ENCODE results near the gene WRNIP1. TPM values are rescaled to one million over a fixed set of nuclear protein-coding genes. Genes with fewer than 3 reads are reported as not detected.

WRNIP1 gene
- total RNA-seq, 5 donors from 2014 or later (not counting 1 experiment from before 2014, with no cell fraction given), result 30.1 to 46.1 (median 41.1) TPM

DNA sequence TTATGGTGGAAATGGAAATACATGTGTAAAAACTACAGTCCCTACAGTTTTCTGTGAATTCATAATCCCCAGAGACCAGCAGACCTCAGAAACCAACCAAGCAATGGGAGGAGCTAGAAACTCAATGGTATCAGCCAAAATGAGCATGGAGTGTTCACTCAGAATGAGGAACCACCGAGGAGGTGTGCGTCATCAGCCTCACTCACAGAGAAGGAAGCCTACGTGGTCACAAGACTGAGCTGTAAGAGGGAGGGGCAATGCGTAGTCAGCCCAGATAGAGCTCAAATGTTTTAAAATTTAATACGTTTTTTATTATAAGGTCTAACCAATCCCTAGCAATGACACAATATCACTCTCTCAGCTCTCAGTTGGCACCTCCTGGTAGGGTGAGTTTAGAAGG is 31.9 kb upstream of the WRNIP1 start:
- Histone ChIP-seq H3K9me3 (no peaks in the 10 kb centered on the region), H3K27ac (ENCODE audit: low read length) (no peak overlapping the region), H3K27me3 (replicated peaks in 1 of 2; ENCODE audit: control insufficient read depth in 2 of 2, extremely low read depth in 1 of 2, insufficient read depth in 2 of 2, low read length in 1 of 2) (peaks cover 0 to 29% of the 10 kb centered on the region in 2 experiments), H3K4me1 (ENCODE audit: control insufficient read depth in 1 of 2, extremely low read depth in 1 of 2, insufficient read depth in 2 of 2, low read length in 2 of 2) (no peaks in the 10 kb centered on the region), H3K36me3 (ENCODE audit: control insufficient read depth in 2 of 2, extremely low read depth in 1 of 2, insufficient read depth in 1 of 2, low read length in 1 of 2) (peaks cover 0 to 3% of the 10 kb centered on the region in 2 donors), H3K4me3 (ENCODE audit: control insufficient read depth in 1 of 2, extremely low read depth in 1 of 2, low read length in 1 of 2) (no peak overlapping the region)
- Mint-ChIP-seq H3K27me3 (peaks cover 0 to 14% of the 10 kb centered on the region in 2 donors), H3K4me1 (peaks cover 2 to 3% (median 2%) of the 10 kb centered on the region in 3 donors), H3K4me3 (no peak overlapping the region), H3K36me3 (no peaks in the 10 kb centered on the region), H3K9me3 (no peaks in the 10 kb centered on the region), H3K27ac (no peak overlapping the region)
- POLR2A ChIA-PET, result no interaction called here
- 50% methylated on average over 2 of the region's 5 CpGs for WGBS (ENCODE audit: insufficient coverage)
- DNase-seq (peak in 25 of 35 experiments; percentile 2 to 69 (median 15)), ATAC-seq (replicated peaks in 1 of 4) (peak in 2 of 4 experiments; percentile 48 to 64)
- CTCF ChIA-PET, result interaction anchor here in 1 of 2 donors (0.9 kb wide), 1 partner anchor 17 kb away, joined by 4 read pairs; no protein-coding TSS in a partner anchor

DNA sequence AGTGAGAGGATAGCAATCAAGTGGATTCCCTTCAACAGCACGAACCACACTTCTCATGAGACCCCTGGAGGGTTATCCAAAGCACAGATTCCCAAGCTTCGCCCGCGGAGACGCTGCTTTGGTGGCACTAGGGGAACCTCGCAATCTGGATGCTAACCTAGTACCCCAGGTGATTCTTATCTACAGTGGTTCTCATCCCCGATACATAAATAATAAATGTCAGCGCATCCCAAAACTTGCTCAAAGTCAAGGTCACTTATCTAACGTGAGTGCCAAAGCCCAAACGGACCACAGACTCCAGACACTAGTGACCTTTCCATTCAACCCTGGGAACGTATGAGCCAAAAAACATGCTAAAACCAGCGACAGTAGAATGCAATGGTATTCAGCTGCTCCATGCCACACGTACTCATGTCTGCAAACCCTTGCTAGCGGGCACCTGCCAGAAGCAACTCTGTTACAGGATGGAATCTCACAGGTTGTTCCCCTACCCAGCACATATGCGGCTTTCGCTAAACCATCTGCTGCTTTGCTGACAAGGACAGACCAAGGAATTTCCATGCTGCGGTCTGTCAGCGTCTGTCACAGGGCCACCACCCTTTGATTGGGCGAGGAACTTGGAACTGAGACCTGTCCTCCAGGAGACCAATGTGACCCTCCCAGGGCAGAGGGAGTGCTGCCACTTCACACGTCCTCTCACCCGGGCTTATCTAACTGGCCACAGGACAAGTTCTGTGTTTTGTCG is 31.3 kb upstream of the WRNIP1 start:
- DNase-seq, result no peak
- 90% methylated on average over 15 of the region's 22 CpGs for WGBS (ENCODE audit: insufficient coverage)
- Histone ChIP-seq H3K27me3 (replicated peaks in 1 of 2; ENCODE audit: control insufficient read depth in 2 of 2, extremely low read depth in 1 of 2, insufficient read depth in 2 of 2, low read length in 1 of 2) (peaks cover 0 to 28% of the 10 kb centered on the region in 2 experiments), H3K27ac (ENCODE audit: low read length) (no peak overlapping the region), H3K4me1 (ENCODE audit: control insufficient read depth in 1 of 2, extremely low read depth in 1 of 2, insufficient read depth in 2 of 2, low read length in 2 of 2) (no peaks in the 10 kb centered on the region), H3K9me3 (no peaks in the 10 kb centered on the region), H3K36me3 (ENCODE audit: control insufficient read depth in 2 of 2, extremely low read depth in 1 of 2, insufficient read depth in 1 of 2, low read length in 1 of 2) (peaks cover 0 to 3% of the 10 kb centered on the region in 2 donors), H3K4me3 (ENCODE audit: control insufficient read depth in 1 of 2, extremely low read depth in 1 of 2, low read length in 1 of 2) (no peak overlapping the region)
- no peak for ATAC-seq (replicated peaks in 1 of 4)
- no peak overlapping the region for H3K4me3 Mint-ChIP-seq
- H3K36me3 Mint-ChIP-seq, result no peaks in the 10 kb centered on the region
- H3K9me3 Mint-ChIP-seq, result no peaks in the 10 kb centered on the region
- H3K27ac Mint-ChIP-seq, result no peak overlapping the region
- H3K27me3 Mint-ChIP-seq, result peaks cover 0 to 11% of the 10 kb centered on the region in 2 donors
- CTCF ChIA-PET, result interaction anchor here in 1 of 2 donors (0.9 kb wide), 1 partner anchor 16 kb away, joined by 4 read pairs; no protein-coding TSS in a partner anchor
- POLR2A ChIA-PET, result no interaction called here
- peaks cover 2 to 4% (median 2%) of the 10 kb centered on the region in 3 donors for H3K4me1 Mint-ChIP-seq

DNA sequence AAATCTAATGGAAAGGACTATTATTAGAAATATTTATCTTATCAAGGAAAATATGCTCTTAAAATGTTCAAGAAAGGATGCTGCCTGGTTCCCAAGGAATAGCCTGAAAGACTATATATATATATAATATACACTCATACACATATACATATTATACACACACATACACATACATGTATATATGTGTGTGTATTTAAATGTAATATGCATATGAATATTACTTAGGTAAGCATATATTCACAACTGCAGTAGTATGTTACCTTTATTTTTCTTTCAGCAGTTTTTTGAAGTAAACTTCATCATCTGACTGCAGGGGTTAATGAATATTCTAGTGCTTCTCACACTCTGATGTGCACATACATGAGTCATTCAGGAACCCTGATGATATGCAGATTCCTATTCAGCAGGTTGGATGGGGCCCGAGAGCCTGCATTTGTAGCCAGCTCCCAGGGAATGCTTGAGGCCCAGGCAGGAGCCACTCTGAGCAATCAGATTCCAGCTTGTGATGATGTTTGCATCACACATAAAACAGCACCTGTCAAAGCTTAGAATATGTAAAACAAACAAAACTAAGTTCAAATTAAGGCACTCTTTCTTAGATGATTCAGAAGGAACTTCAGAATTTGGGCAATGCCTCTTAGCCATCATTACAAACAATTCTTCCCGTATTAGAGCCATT is 30.6 kb upstream of the WRNIP1 start:
- ATAC-seq (replicated peaks in 1 of 4), result no peak
- Mint-ChIP-seq H3K27ac (no peak overlapping the region), H3K4me3 (no peak overlapping the region), H3K9me3 (no peaks in the 10 kb centered on the region), H3K27me3 (peaks cover 0 to 10% of the 10 kb centered on the region in 2 donors), H3K4me1 (peaks cover 2 to 4% (median 2%) of the 10 kb centered on the region in 3 donors), H3K36me3 (no peaks in the 10 kb centered on the region)
- Histone ChIP-seq H3K36me3 (ENCODE audit: control insufficient read depth in 2 of 2, extremely low read depth in 1 of 2, insufficient read depth in 1 of 2, low read length in 1 of 2) (peaks cover 0 to 3% of the 10 kb centered on the region in 2 donors), H3K9me3 (no peaks in the 10 kb centered on the region), H3K27ac (ENCODE audit: low read length) (no peak overlapping the region), H3K27me3 (replicated peaks in 1 of 2; ENCODE audit: control insufficient read depth in 2 of 2, extremely low read depth in 1 of 2, insufficient read depth in 2 of 2, low read length in 1 of 2) (peaks cover 0 to 21% of the 10 kb centered on the region in 2 experiments), H3K4me3 (ENCODE audit: control insufficient read depth in 1 of 2, extremely low read depth in 1 of 2, low read length in 1 of 2) (no peak overlapping the region), H3K4me1 (ENCODE audit: control insufficient read depth in 1 of 2, extremely low read depth in 1 of 2, insufficient read depth in 2 of 2, low read length in 2 of 2) (no peaks in the 10 kb centered on the region)
- DNase-seq, result no peak
- 91% methylated on average over 1 of the region's 2 CpGs for WGBS (ENCODE audit: insufficient coverage)
- ChIA-PET CTCF (no interaction called here), POLR2A (no interaction called here)

DNA sequence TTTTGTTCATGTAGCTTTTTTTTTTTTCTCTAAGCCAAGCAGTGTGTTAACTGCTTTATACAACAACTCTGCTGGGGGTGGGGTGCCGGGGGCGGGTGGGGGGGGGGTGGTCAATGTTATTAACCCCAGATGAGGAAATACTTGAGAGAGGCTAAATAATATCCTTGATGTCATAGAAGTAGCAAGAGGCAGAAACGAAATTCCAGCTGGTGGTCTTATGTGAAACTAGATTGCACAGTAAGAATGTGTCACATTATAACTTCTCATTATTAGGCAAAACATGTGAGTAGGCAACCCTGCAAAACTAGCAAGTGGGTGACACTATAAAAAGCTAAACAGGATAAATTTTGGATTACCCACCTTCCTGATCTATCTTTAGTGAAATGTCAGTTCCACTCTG is 27.3 kb upstream of the WRNIP1 start:
- H3K4me3 Mint-ChIP-seq, result no peak overlapping the region
- ChIA-PET CTCF (interaction anchor here (0.5 to 3.0 kb wide), 14 partner anchors 12 to 1099 kb away, joined by 3 to 38 read pairs (median 4); partner anchors contain the start of genes MYLK4 (in 2 of the 2) and WRNIP1 (in 1 of the 2)), POLR2A (interaction anchor here (0.6 to 0.7 kb wide), 2 partner anchors 15 to 25 kb away, joined by 3 read pairs; no protein-coding TSS in a partner anchor)
- Histone ChIP-seq H3K4me1 (ENCODE audit: control insufficient read depth in 1 of 2, extremely low read depth in 1 of 2, insufficient read depth in 2 of 2, low read length in 2 of 2) (no peaks in the 10 kb centered on the region), H3K36me3 (ENCODE audit: control insufficient read depth in 2 of 2, extremely low read depth in 1 of 2, insufficient read depth in 1 of 2, low read length in 1 of 2) (no peaks in the 10 kb centered on the region), H3K9me3 (no peaks in the 10 kb centered on the region), H3K4me3 (ENCODE audit: control insufficient read depth in 1 of 2, extremely low read depth in 1 of 2, low read length in 1 of 2) (no peak overlapping the region), H3K27me3 (replicated peaks in 1 of 2; ENCODE audit: control insufficient read depth in 2 of 2, extremely low read depth in 1 of 2, insufficient read depth in 2 of 2, low read length in 1 of 2) (peaks cover 0 to 8% of the 10 kb centered on the region in 2 experiments), H3K27ac (ENCODE audit: low read length) (no peak overlapping the region)
- H3K9me3 Mint-ChIP-seq, result no peaks in the 10 kb centered on the region
- DNase-seq (no peak), ATAC-seq (replicated peaks in 1 of 4) (no peak)
- peaks cover 3 to 5% of the 10 kb centered on the region in 2 donors for H3K27me3 Mint-ChIP-seq
- peaks cover 2 to 4% (median 2%) of the 10 kb centered on the region in 3 donors for H3K4me1 Mint-ChIP-seq
- no peak overlapping the region for H3K27ac Mint-ChIP-seq
- H3K36me3 Mint-ChIP-seq, result no peaks in the 10 kb centered on the region
- no CpG with 5 or more reads among the region's 3 CpGs for WGBS (ENCODE audit: insufficient coverage)

DNA sequence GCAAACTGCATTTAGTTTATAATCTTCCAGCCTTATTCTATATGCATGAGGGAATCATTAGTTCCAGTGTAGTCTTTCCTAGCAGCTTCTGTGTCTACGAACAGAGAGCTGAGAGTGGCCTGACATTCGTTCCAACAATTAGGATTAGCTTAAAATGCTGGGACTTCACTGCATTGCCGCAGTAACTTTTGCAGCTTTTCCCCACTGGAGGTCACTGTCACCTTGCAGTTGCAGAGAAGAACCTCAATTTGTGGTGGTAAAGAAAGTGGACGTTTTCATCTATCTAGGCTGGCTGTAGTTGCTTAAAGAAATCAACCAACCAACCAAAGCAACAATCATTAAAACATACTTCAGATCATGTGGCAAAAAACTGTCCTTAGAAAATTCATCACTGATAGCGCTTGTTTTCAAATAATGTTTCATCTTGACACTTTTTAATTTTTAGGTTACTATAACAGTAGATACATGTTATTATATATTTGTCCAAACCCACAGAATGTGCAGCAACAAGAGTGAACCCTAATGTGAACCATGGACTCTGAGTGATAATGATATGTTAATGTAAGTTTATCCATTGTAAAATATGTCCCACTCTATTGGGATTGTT is 26.7 kb upstream of the WRNIP1 start:
- Histone ChIP-seq H3K36me3 (ENCODE audit: control insufficient read depth in 2 of 2, extremely low read depth in 1 of 2, insufficient read depth in 1 of 2, low read length in 1 of 2) (no peaks in the 10 kb centered on the region), H3K27ac (ENCODE audit: low read length) (no peak overlapping the region), H3K4me3 (ENCODE audit: control insufficient read depth in 1 of 2, extremely low read depth in 1 of 2, low read length in 1 of 2) (no peak overlapping the region), H3K27me3 (replicated peaks in 1 of 2; ENCODE audit: control insufficient read depth in 2 of 2, extremely low read depth in 1 of 2, insufficient read depth in 2 of 2, low read length in 1 of 2) (peaks cover 0 to 8% of the 10 kb centered on the region in 2 experiments), H3K9me3 (no peaks in the 10 kb centered on the region), H3K4me1 (ENCODE audit: control insufficient read depth in 1 of 2, extremely low read depth in 1 of 2, insufficient read depth in 2 of 2, low read length in 2 of 2) (no peaks in the 10 kb centered on the region)
- peaks cover 0 to 4% (median 2%) of the 10 kb centered on the region in 3 donors for H3K4me1 Mint-ChIP-seq
- no peak overlapping the region for H3K27ac Mint-ChIP-seq
- H3K36me3 Mint-ChIP-seq, result no peaks in the 10 kb centered on the region
- ChIA-PET POLR2A (interaction anchor here (0.6 to 0.7 kb wide), 2 partner anchors 24 to 252 kb away, joined by 3 read pairs; no protein-coding TSS in a partner anchor), CTCF (interaction anchor here (0.6 to 3.0 kb wide), 13 partner anchors 12 to 1054 kb away, joined by 3 to 38 read pairs (median 4); partner anchors contain the start of genes MYLK4 (in 2 of the 2) and WRNIP1 (in 1 of the 2))
- ATAC-seq (replicated peaks in 1 of 4) (peak in 3 of 4 experiments; percentile 46 to 66 (median 61)), DNase-seq (peak in 33 of 35 experiments; percentile 12 to 72 (median 39))
- H3K4me3 Mint-ChIP-seq, result no peak overlapping the region
- no peaks in the 10 kb centered on the region for H3K9me3 Mint-ChIP-seq
- WGBS (ENCODE audit: insufficient coverage), result 17% methylated on average over 1 of the region's 5 CpGs
- H3K27me3 Mint-ChIP-seq, result peaks cover 5% of the 10 kb centered on the region in 2 donors

DNA sequence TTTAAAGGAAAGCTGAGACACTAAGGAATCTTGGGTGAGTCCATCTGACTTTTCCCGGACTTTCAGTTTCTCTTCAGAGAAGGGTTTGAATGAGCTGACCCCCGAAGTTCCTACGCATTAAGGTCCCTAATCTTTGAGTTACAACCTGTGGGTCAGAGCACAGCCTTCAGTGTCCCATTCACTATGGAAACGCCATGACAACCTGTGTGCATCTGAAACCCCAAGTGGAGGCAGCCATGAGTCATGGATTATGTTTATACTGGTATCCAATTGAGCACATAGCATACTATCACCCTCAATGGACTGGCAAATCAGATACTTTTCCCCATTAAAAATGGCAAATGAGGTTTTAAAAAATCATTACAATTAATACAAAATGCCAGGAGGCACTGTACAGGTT is 25.9 kb upstream of the WRNIP1 start:
- no peaks in the 10 kb centered on the region for H3K27me3 ChIP-seq (replicated peaks in 1 of 2; ENCODE audit: control insufficient read depth in 2 of 2, extremely low read depth in 1 of 2, insufficient read depth in 2 of 2, low read length in 1 of 2)
- no peaks in the 10 kb centered on the region for H3K9me3 ChIP-seq
- Mint-ChIP-seq H3K36me3 (no peaks in the 10 kb centered on the region), H3K27ac (no peak overlapping the region), H3K4me3 (no peak overlapping the region), H3K9me3 (no peaks in the 10 kb centered on the region), H3K27me3 (peaks cover 5 to 10% of the 10 kb centered on the region in 2 donors), H3K4me1 (peaks cover 0 to 4% (median 2%) of the 10 kb centered on the region in 3 donors)
- DNase-seq (no peak), ATAC-seq (replicated peaks in 1 of 4) (no peak)
- H3K36me3 ChIP-seq (ENCODE audit: control insufficient read depth in 2 of 2, extremely low read depth in 1 of 2, insufficient read depth in 1 of 2, low read length in 1 of 2), result no peaks in the 10 kb centered on the region
- H3K27ac ChIP-seq (ENCODE audit: low read length), result no peak overlapping the region
- ChIA-PET POLR2A (no interaction called here), CTCF (interaction anchor here (0.6 to 3.0 kb wide), 3 partner anchors 12 to 60 kb away, joined by 6 to 38 read pairs (median 12); partner anchors contain the start of gene MYLK4 (in 1 of the 2))
- H3K4me3 ChIP-seq (ENCODE audit: control insufficient read depth in 1 of 2, extremely low read depth in 1 of 2, low read length in 1 of 2), result no peak overlapping the region
- no peaks in the 10 kb centered on the region for H3K4me1 ChIP-seq (ENCODE audit: control insufficient read depth in 1 of 2, extremely low read depth in 1 of 2, insufficient read depth in 2 of 2, low read length in 2 of 2)
- WGBS (ENCODE audit: insufficient coverage), result 89% methylated on average over 3 of the region's 4 CpGs
